GM12891 (cell line): ENCODE measurements around the gene STARD13.
A peak's percentile ranks its signal among the peaks of the same experiment; 100 is the strongest.

Source experiments
- DNase-seq: peaks from one replicate; pipeline ENCODE4 v3.0.0; 2011; ENCODE audit warnings: low spot score; ENCODE audit not compliant: insufficient read length
- FAIRE-seq: peaks from 2 replicates; lab custom pipeline; 2011; peaks lifted over from hg19 to GRCh38; lab: Jason Lieb, UNC
- PAX5 ChIP-seq: IDR thresholded peaks from 2 replicates; pipeline ENCODE4 v1.6.1; 2011; ENCODE audit warnings: low read length, moderate library complexity, mild to moderate bottlenecking; ENCODE audit not compliant: insufficient read depth, severe bottlenecking
- POLR2A ChIP-seq: IDR thresholded peaks from 2 replicates; pipeline ENCODE4 v1.6.1; 2011; ENCODE audit warnings: low read depth, low read length, control low read depth
- POLR2AphosphoS5 ChIP-seq: IDR thresholded peaks from 2 replicates; pipeline ENCODE4 v1.6.1; 2011; ENCODE audit warnings: low read depth, low read length, control low read depth
- POU2F2 ChIP-seq: IDR thresholded peaks from 2 replicates; pipeline ENCODE4 v1.6.1; 2011; ENCODE audit warnings: low read depth, mild to moderate bottlenecking, control low read depth, low read length, moderate library complexity
- SPI1 ChIP-seq: IDR thresholded peaks from 2 replicates; pipeline ENCODE4 v1.6.1; 2011; ENCODE audit warnings: low read depth, low read length, control low read depth
- TAF1 ChIP-seq: IDR thresholded peaks from 2 replicates; pipeline ENCODE4 v1.6.1; 2011; ENCODE audit warnings: low read depth, low read length, control low read depth

STARD13 gene

DNA sequence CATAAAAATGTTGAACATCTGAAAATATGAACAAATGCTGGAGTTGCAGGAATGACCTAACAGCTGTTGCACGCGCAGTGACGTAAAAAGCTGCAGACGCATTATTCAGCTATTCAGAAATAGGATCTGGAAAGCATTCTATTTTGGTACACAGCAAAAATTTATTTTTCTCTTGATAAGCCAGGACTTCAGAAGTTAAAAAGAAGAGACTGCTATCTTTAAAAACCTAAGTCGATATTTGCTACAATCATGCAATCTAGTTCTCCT, 36.9 kb upstream of the STARD13 start:
- TF ChIP-seq PAX5 (no peak), TAF1 (no peak), POU2F2 (no peak), POLR2AphosphoS5 (no peak), POLR2A (no peak), SPI1 (no peak)
- DNase-seq: no peak
- no peak for FAIRE-seq

DNA sequence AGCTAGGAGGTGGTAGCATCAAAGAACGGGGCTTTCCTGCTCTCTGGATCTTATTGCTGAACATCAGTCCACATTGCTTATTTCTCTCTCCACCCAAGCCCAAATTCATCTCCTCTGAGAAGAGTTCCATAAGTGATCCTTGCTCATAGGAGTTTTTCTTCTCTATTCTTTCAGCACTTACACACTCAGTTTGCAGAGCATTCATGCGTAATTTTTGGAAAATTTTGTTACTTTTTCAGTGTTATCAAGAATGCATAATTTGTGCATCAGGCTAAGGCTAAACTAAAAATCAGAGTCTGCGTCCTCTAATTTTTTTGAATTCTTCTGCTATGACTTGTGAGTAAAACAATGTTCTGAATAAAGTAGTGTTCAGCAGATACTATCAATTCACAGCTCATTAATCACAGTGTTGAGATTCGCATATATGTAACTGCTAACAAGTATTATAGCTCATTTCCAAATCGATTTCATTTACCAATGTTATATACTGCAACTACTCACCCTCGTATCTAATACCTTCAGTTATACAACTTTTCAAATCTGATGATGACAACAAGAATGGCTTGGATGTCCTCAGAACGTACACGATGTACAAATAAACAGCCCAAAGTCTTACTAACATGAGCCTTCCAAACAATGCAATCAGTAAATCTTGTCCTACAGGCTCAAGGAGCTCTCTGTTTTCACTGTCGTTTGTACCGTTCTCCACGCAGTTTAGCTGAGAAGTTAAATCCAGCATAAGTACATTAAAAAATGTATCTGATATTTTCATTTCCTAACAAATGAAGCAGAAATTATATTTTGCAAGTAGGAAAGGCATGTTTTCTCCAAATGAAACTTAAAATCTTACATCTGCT, 36.4 kb upstream of the STARD13 start:
- FAIRE-seq (peak; percentile 23), DNase-seq (no peak)
- TF ChIP-seq POU2F2 (no peak), SPI1 (no peak), PAX5 (no peak), POLR2AphosphoS5 (no peak), TAF1 (no peak), POLR2A (no peak)

DNA sequence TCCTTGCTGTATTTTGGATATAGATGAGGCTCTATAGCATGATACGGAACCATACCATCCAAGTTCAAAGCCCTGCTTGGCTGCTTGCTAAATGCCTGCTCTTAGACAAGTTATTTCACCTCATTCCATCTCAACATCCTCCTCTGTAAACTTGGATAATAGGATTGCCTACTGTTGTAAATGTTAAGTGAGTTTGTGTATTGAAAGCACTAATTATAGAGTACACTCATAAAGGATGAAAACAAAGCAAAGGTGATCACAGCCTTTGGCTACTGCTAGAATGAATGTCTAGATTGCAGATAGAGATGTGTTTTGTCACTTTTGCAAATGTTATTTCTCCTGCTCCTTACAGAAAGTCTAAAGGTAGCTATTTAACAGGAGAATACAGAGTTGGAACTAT, 34.3 kb upstream of the STARD13 start:
- FAIRE-seq: no peak
- no peak for DNase-seq
- TF ChIP-seq PAX5 (no peak), POLR2AphosphoS5 (no peak), POU2F2 (no peak), POLR2A (no peak), TAF1 (no peak), SPI1 (no peak)

DNA sequence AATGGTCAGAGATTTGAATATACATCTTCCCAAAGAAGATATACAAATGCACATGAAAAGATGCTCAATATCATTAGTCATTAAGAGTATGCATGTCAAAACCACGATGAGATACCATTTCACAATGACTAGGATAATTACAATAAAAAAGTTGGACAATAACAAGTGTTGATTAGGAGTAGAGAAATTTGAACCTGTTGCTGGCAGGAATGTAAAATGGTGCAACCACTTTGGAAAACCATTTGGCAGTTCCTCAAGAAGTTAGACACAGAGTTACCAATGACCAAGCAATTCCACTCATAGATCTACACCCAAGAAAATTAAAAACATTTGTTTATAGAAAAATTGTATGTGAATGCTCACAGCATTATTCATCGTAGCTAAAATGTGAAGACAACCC, 33.2 kb upstream of the STARD13 start:
- DNase-seq: no peak
- no peak for FAIRE-seq
- TF ChIP-seq PAX5: no peak

DNA sequence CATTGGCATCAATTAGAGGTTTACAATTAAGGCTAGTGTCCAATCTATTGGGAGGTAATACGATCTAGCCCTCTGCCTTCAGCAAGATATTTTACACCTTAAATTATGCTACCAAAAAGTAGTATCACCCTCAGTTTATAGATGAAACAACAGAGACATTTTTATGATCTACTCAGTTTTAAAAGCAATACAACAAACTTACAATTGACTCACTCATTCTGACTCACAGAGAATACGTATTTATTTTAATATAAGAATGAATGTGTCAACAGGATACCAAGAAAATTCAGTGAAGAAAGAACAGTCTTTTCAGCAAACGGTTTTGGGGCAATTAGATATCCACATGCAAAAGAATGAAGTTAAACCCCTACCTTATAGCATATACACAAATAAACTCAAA, 32.5 kb upstream of the STARD13 start:
- no peak for DNase-seq
- TF ChIP-seq PAX5 (no peak), POU2F2 (no peak), POLR2AphosphoS5 (no peak), POLR2A (no peak), TAF1 (no peak), SPI1 (no peak)
- FAIRE-seq: no peak

DNA sequence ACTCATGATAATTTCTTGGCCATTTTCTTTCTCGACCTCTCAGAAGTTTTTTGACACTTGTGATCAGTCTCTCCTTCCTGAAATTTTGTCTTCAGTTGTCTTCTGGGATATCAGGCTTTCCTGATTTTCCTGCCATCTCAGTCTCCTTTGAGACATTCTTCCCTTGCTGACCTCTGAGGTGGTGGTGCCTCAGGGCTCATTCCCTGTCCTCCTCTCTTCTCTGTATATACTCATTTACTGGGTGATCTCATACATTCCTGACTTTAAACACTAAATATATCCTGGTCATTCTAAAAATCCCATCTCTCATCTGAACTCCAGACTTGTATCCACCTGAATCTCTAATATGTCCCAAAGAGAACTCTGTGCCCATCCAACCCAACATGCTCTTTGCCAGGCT, 31.3 kb upstream of the STARD13 start:
- TF ChIP-seq POLR2A (no peak), POU2F2 (no peak), SPI1 (no peak), PAX5 (no peak), POLR2AphosphoS5 (no peak)
- DNase-seq: no peak
- no peak for FAIRE-seq

DNA sequence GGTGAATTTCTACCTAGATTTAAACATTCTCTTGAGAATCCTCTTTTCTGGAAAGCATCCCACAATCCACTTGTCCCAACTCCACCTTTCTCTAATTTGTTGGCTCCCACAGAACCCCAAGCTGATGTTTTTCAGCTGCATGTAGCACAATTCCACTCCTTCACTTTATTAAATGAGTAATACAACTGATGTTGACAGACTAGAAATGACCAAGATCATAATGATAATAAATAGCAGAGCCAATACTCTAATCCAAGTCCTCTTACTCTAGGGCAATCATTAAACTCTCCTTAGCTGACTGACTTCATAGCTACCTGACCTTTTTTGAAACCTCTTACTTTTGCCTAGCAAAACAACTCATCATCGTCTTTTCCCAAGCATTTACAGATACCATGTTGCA, 27.9 kb upstream of the STARD13 start:
- no peak for DNase-seq
- FAIRE-seq: no peak
- TF ChIP-seq TAF1 (no peak), PAX5 (no peak), POU2F2 (no peak), POLR2A (no peak), POLR2AphosphoS5 (no peak), SPI1 (no peak)

DNA sequence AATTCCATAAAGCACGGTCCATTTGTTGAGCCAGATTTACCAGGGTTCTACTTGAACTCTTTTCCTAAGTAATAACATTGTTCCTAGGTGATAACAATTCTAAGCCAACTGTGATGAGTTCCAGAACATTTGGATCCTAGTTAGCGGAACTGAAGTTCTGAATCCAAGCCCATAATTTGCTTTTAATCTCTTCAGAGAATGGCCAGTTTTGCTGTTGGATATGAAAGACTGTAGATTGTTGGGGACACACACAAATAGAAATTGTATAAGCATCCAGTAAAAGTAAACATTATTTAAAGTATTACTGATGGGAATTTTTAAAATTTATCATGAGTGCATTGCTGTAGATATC, 27.3 kb upstream of the STARD13 start:
- FAIRE-seq: no peak
- TF ChIP-seq POLR2A (no peak), PAX5 (no peak), SPI1 (no peak)
- no peak for DNase-seq

DNA sequence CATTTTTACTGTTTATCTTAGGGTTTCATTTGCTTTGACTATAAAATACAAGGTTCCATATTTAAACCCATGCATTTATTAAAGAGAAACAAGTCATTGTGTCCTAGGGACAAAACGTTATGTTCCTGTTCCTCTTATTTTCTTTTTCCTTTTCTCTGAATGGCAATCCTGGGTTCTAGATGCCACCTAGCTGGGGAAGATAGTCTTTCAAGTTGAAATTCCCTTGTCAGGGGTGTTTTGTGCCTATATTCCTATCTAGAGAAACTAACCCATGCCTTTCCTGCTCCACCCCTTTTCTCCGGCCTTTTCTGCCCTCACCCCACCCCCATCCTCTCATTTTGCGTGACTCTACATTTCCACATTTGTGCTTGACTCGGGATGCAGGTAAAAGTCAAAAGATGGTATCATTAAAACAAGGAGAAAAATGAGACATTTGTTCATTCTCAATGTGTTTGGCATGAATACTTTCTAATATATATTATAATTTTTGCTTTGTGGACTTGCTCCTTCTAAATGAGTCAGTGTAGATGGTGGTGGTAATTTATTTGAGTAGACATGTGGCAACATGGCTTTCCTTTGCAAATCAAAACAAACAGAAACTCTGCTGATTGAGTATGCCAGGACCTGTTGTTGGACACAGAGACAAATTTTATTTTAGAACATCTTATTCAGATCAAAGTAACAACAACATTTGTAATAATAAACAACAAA, 26.8 kb upstream of the STARD13 start:
- TF ChIP-seq PAX5 (no peak), POLR2AphosphoS5 (no peak), SPI1 (no peak)
- FAIRE-seq: no peak
- DNase-seq: no peak

DNA sequence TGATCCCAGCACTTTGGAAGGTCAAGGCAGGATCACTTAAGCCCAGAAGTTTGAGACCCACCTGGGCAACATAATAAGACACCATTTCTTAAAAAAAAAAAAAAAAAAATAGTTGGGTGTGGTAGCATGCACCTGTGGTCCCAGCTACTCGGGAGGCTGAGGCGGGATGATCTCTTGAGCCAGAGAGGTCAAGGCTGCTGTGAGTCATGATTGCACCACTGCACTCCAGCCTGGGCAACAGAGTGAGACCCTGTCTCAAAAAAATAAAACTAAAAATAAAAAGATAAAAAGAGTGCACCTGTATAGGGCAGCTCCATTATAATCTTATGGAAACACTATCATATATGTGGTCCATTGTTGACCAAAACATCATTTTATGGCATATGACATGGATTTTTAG, 25.5 kb upstream of the STARD13 start:
- FAIRE-seq: no peak
- TF ChIP-seq POLR2AphosphoS5 (no peak), TAF1 (no peak), POU2F2 (no peak), SPI1 (no peak)
- DNase-seq: no peak
